Endothelial cell of umbilical vein (primary cell): ENCODE measurements around the gene MSN.
"Not testable (repeated sequence)": the region's sequence is repeated elsewhere in the genome, so short reads cannot be mapped to it uniquely, and the experiment has no call there.

Source experiments
- GATA2 ChIP-seq: IDR thresholded peaks from 2 replicates; pipeline ENCODE4 v1.7.0; 2011; ENCODE audit warnings: low read depth, mild to moderate bottlenecking, moderate library complexity, mixed read lengths, low read length; ENCODE audit not compliant: insufficient read length, insufficient read depth
- POLR2A ChIP-seq: IDR thresholded peaks from 2 replicates; pipeline ENCODE4 v1.6.1; 2012; ENCODE audit warnings: low read depth, mild to moderate bottlenecking, control low read depth, low read length

DNA sequence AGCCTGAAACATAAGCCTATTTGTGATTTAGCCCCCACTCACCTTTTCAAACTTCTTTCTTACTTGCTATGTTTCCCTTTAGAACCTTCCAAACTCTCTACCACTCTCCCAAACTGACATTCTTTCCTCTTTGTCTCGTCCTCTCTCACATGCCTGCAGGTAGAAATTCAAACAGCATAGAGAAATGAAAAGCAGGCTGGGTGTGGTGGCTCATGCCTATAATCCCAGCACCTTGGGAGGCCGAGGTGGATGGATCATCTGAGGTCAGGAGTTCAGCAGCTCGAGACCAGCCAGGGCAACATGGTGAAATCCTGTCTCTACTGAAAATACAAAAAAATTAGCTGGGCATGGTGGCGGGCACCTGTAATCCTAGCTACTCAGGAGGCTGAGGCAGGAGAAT lies 31.2 kb upstream of the MSN start:
- not testable (repeated sequence) for TF ChIP-seq GATA2, POLR2A
